ENCODE data around the gene STX16.
A peak's percentile ranks its signal among the peaks of the same experiment; 100 is the strongest.

The STX16 gene

GRCh38 chr20:58651559-58651945 lies 469 bp downstream of the STX16 start:
- TF ChIP-seq, protein P1, sequence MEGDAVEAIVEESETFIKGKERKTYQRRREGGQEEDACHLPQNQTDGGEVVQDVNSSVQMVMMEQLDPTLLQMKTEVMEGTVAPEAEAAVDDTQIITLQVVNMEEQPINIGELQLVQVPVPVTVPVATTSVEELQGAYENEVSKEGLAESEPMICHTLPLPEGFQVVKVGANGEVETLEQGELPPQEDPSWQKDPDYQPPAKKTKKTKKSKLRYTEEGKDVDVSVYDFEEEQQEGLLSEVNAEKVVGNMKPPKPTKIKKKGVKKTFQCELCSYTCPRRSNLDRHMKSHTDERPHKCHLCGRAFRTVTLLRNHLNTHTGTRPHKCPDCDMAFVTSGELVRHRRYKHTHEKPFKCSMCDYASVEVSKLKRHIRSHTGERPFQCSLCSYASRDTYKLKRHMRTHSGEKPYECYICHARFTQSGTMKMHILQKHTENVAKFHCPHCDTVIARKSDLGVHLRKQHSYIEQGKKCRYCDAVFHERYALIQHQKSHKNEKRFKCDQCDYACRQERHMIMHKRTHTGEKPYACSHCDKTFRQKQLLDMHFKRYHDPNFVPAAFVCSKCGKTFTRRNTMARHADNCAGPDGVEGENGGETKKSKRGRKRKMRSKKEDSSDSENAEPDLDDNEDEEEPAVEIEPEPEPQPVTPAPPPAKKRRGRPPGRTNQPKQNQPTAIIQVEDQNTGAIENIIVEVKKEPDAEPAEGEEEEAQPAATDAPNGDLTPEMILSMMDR (conservative IDR thresholded peaks at IDR 0.05; ENCODE audit: low read depth, low read length), result no peak
- peak overlapping the region; percentile 92 for H3K4me3 ChIP-seq (ENCODE audit: low read depth, low read length)
- no peak for DNase-seq (ENCODE audit: low read depth)

DNA sequence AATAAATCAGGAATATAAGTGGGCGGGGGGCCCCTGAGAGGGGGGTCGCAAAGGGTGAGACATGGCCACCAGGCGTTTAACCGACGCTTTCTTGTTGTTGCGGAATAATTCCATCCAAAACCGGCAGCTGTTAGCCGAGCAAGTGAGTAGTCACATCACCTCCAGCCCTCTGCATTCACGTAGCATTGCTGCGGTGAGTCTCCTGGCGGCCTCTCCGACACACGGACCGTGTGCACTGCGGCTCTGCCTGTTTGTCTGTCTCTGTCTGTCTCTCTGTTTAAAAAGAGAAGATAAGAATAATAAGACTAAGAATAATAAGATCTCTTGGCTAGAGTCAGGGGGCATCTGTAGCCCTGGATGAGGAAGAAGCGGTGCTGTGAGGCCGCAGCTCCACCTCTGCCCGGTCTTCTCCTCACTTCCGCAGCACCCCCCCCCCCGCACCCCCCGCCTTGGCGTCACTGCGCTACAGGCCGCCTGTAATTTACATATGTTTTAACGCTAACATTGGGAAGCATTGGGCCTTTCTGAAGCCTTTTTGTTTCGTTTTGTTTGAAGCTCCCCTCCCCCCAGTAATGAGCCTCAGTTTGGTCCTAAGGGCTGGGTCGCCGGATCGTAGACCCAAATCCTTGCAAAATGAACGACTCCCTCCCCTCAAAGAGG lies 993 bp downstream of the STX16 start:
- TF ChIP-seq, protein P1 (conservative IDR thresholded peaks at IDR 0.05; ENCODE audit: low read depth, low read length), result peak; percentile 33
- H3K4me3 ChIP-seq (ENCODE audit: low read depth, low read length), result peak overlapping the region; percentile 92
- peak; percentile 87 for DNase-seq (ENCODE audit: low read depth)

DNA sequence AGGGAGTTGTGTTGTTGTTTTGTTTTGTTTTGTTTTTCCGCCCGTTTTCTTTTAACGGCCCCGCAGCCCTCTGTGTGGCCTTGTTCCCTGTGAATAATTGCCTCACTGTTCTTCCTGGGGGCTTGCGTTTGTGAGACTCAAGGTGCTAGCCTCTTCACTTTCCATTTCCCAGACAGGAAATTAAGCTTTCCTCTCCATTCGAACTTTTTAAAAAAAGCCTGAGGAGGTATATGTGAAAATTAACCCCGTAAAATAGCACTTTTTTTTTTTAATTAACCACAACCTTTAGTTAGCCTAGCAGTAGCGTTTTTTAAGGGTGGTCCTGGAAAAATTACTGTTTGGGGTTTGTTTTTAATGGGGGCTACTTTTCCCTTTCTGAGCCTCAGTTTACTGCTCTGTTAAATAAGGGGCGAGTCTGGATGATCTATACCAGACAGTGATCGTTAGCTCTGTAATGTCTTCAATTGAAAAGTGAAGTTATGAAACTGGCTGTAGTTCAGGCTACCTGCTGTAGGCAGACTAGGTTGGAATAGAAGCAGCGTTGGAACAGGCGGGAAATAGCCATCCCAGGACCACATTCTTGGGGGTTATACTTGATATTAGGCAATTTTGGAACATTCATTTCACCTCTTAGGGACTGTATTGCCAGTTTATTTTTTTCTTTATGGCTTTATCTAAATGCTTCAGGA lies 1.7 kb downstream of the STX16 start:
- peak; percentile 27 for DNase-seq (ENCODE audit: low read depth)
- H3K4me3 ChIP-seq (ENCODE audit: low read depth, low read length), result peak overlapping the region; percentile 92

DNA sequence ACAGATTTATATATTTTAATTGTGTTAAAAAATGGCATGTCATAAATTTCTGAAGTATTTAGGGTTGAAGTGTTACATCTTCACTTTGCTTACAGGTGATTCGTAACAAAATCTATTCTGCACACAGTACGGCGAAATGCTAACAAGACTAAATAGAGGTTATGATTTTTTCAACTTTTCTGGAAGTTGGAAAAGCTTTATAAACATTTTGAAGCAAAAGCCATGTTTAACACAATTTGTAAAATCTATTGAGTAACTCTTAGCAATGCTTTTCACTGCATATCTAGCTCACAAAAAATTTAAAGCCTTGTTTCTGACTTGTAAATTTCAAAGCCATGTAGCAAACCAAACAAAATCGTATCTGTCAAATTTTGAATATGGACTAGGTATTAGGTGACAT lies 3.3 kb downstream of the STX16 start:
- no peak for DNase-seq (ENCODE audit: low read depth)
- TF ChIP-seq, protein P1 (conservative IDR thresholded peaks at IDR 0.05; ENCODE audit: low read depth, low read length), result no peak
- H3K4me3 ChIP-seq (ENCODE audit: low read depth, low read length), result no peak overlapping the region

More for the DNA sequence above, 1.7 kb downstream of the STX16 start:
- TF ChIP-seq, protein P1 (conservative IDR thresholded peaks at IDR 0.05; ENCODE audit: low read depth, low read length), result no peak

- no peak overlapping the region for H3K4me3 ChIP-seq (ENCODE audit: low read depth, low read length)
- no peak for DNase-seq (ENCODE audit: low read depth)
- TF ChIP-seq, protein P1 (conservative IDR thresholded peaks at IDR 0.05; ENCODE audit: low read depth, low read length), result no peak
These were observed 4.4 kb downstream of the STX16 start for GRCh38 chr20:58655328-58656107.

- no peak overlapping the region for H3K4me3 ChIP-seq (ENCODE audit: low read depth, low read length)
- DNase-seq (ENCODE audit: low read depth), result no peak
- TF ChIP-seq, protein P1 (conservative IDR thresholded peaks at IDR 0.05; ENCODE audit: low read depth, low read length), result no peak
These were observed 5.7 kb downstream of the STX16 start for GRCh38 chr20:58656831-58657230.
